ENCODE data around the gene PPP2R2C.

PPP2R2C gene

GRCh38 chr4:6453688-6453990 is 18.8 kb downstream of the PPP2R2C start:
- WGBS: 62% methylated on average over 4 of the region's 8 CpGs
- Histone ChIP-seq H3K14ac (ENCODE audit: low read length in 2 of 2) (no peak overlapping the region), H3K23ac (ENCODE audit: low read length in 2 of 2) (no peak overlapping the region)

GRCh38 chr4:6452897-6453687 is 19.3 kb downstream of the PPP2R2C start:
- Histone ChIP-seq H2BK15ac (ENCODE audit: low read depth, poor library complexity, severe bottlenecking) (no peak overlapping the region), H3K27ac (ENCODE audit: low read length, poor library complexity, severe bottlenecking) (no peak overlapping the region), H3K27me3 (ENCODE audit: control insufficient read depth in 1 of 2, insufficient read depth in 1 of 2, low read length in 2 of 2) (peaks cover 0 to 62% of the 10 kb centered on the region in 2 experiments), H4K8ac (ENCODE audit: low read length) (no peak overlapping the region), H3K23ac (ENCODE audit: low read length in 2 of 2) (no peak overlapping the region), H2AFZ (ENCODE audit: low read depth, low read length) (no peak overlapping the region), H3K4me2 (ENCODE audit: low read length, poor library complexity, severe bottlenecking) (no peak overlapping the region), H3K36me3 (ENCODE audit: control insufficient read depth in 1 of 2, insufficient read depth in 2 of 2, low read depth in 1 of 2, low read length in 2 of 2) (no peaks in the 10 kb centered on the region), H3K79me1 (replicated peaks; ENCODE audit: low read length, poor library complexity, severe bottlenecking) (no peaks in the 10 kb centered on the region), H2BK5ac (ENCODE audit: low read depth, low read length, poor library complexity, severe bottlenecking) (no peak overlapping the region), H3K4ac (ENCODE audit: low read depth in 1 of 2, low read length in 2 of 2) (no peak overlapping the region), H3K9ac (ENCODE audit: low read length) (no peak overlapping the region), H3K18ac (ENCODE audit: low read depth in 1 of 2, low read length in 2 of 2) (no peak overlapping the region), H4K91ac (ENCODE audit: low read length) (no peak overlapping the region), H2BK12ac (ENCODE audit: low read length in 2 of 2) (no peak overlapping the region), H2AK5ac (ENCODE audit: low read length, severe bottlenecking) (no peak overlapping the region), H2BK120ac (ENCODE audit: low read depth, low read length) (no peak overlapping the region), H3K14ac (ENCODE audit: low read length in 2 of 2) (no peak overlapping the region), H3K9me3 (ENCODE audit: control insufficient read depth, low read length) (no peaks in the 10 kb centered on the region), H3K4me1 (ENCODE audit: control insufficient read depth, insufficient read depth, low read depth, low read length) (peaks cover 2% of the 10 kb centered on the region), H3K4me3 (ENCODE audit: insufficient read depth in 1 of 2, low read depth in 1 of 2, low read length in 2 of 2) (no peak overlapping the region)
- WGBS: 80% methylated on average over 20 of the region's 20 CpGs
- no peak for DNase-seq

More at GRCh38 chr4:6453688-6453990, 18.8 kb downstream of the PPP2R2C start:
- H3K4ac ChIP-seq (ENCODE audit: low read depth in 1 of 2, low read length in 2 of 2): no peak overlapping the region
- peaks cover 2% of the 10 kb centered on the region for H3K4me1 ChIP-seq (ENCODE audit: control insufficient read depth, insufficient read depth, low read depth, low read length)
- no peak overlapping the region for H3K4me3 ChIP-seq (ENCODE audit: insufficient read depth in 1 of 2, low read depth in 1 of 2, low read length in 2 of 2)
- no peaks in the 10 kb centered on the region for H3K9me3 ChIP-seq (ENCODE audit: control insufficient read depth, low read length)
- H3K9ac ChIP-seq (ENCODE audit: low read length): no peak overlapping the region
- no peak overlapping the region for H3K18ac ChIP-seq (ENCODE audit: low read depth in 1 of 2, low read length in 2 of 2)
- H3K79me1 ChIP-seq (replicated peaks; ENCODE audit: low read length, poor library complexity, severe bottlenecking): no peaks in the 10 kb centered on the region
- H3K36me3 ChIP-seq (ENCODE audit: control insufficient read depth in 1 of 2, insufficient read depth in 2 of 2, low read depth in 1 of 2, low read length in 2 of 2): no peaks in the 10 kb centered on the region
- no peak overlapping the region for H4K8ac ChIP-seq (ENCODE audit: low read length)
- no peak overlapping the region for H3K27ac ChIP-seq (ENCODE audit: low read length, poor library complexity, severe bottlenecking)
- H2BK15ac ChIP-seq (ENCODE audit: low read depth, poor library complexity, severe bottlenecking): no peak overlapping the region
- H3K4me2 ChIP-seq (ENCODE audit: low read length, poor library complexity, severe bottlenecking): no peak overlapping the region
- H3K27me3 ChIP-seq (ENCODE audit: control insufficient read depth in 1 of 2, insufficient read depth in 1 of 2, low read length in 2 of 2): peaks cover 0 to 61% of the 10 kb centered on the region in 2 experiments
- H2BK5ac ChIP-seq (ENCODE audit: low read depth, low read length, poor library complexity, severe bottlenecking): no peak overlapping the region
- no peak overlapping the region for H2AFZ ChIP-seq (ENCODE audit: low read depth, low read length)
- no peak overlapping the region for H2BK120ac ChIP-seq (ENCODE audit: low read depth, low read length)
- no peak overlapping the region for H4K91ac ChIP-seq (ENCODE audit: low read length)
- no peak overlapping the region for H2BK12ac ChIP-seq (ENCODE audit: low read length in 2 of 2)
- no peak for DNase-seq
- no peak overlapping the region for H2AK5ac ChIP-seq (ENCODE audit: low read length, severe bottlenecking)

GRCh38 chr4:6452116-6452896 is 20.1 kb downstream of the PPP2R2C start:
- H4K91ac ChIP-seq (ENCODE audit: low read length): no peak overlapping the region
- H3K4ac ChIP-seq (ENCODE audit: low read depth in 1 of 2, low read length in 2 of 2): no peak overlapping the region
- no peak overlapping the region for H3K27ac ChIP-seq (ENCODE audit: low read length, poor library complexity, severe bottlenecking)
- no peak overlapping the region for H3K4me2 ChIP-seq (ENCODE audit: low read length, poor library complexity, severe bottlenecking)
- H2BK15ac ChIP-seq (ENCODE audit: low read depth, poor library complexity, severe bottlenecking): no peak overlapping the region
- no peak overlapping the region for H2BK5ac ChIP-seq (ENCODE audit: low read depth, low read length, poor library complexity, severe bottlenecking)
- H2BK120ac ChIP-seq (ENCODE audit: low read depth, low read length): no peak overlapping the region
- WGBS: 81% methylated on average over 11 of the region's 11 CpGs
- H2AK5ac ChIP-seq (ENCODE audit: low read length, severe bottlenecking): no peak overlapping the region
- H3K4me1 ChIP-seq (ENCODE audit: control insufficient read depth, insufficient read depth, low read depth, low read length): peaks cover 2% of the 10 kb centered on the region
- H3K9ac ChIP-seq (ENCODE audit: low read length): no peak overlapping the region
- no peaks in the 10 kb centered on the region for H3K79me1 ChIP-seq (replicated peaks; ENCODE audit: low read length, poor library complexity, severe bottlenecking)
- H4K8ac ChIP-seq (ENCODE audit: low read length): no peak overlapping the region
- no peak overlapping the region for H3K18ac ChIP-seq (ENCODE audit: low read depth in 1 of 2, low read length in 2 of 2)
- no peaks in the 10 kb centered on the region for H3K9me3 ChIP-seq (ENCODE audit: control insufficient read depth, low read length)
- DNase-seq: no peak
- no peak overlapping the region for H3K14ac ChIP-seq (ENCODE audit: low read length in 2 of 2)
- no peak overlapping the region for H2AFZ ChIP-seq (ENCODE audit: low read depth, low read length)
- H2BK12ac ChIP-seq (ENCODE audit: low read length in 2 of 2): no peak overlapping the region
- no peak overlapping the region for H3K4me3 ChIP-seq (ENCODE audit: insufficient read depth in 1 of 2, low read depth in 1 of 2, low read length in 2 of 2)
- peaks cover 0 to 70% of the 10 kb centered on the region in 2 experiments for H3K27me3 ChIP-seq (ENCODE audit: control insufficient read depth in 1 of 2, insufficient read depth in 1 of 2, low read length in 2 of 2)
- no peaks in the 10 kb centered on the region for H3K36me3 ChIP-seq (ENCODE audit: control insufficient read depth in 1 of 2, insufficient read depth in 2 of 2, low read depth in 1 of 2, low read length in 2 of 2)
- H3K23ac ChIP-seq (ENCODE audit: low read length in 2 of 2): no peak overlapping the region

- H4K8ac ChIP-seq (ENCODE audit: low read length): no peak overlapping the region
- H3K4me3 ChIP-seq (ENCODE audit: insufficient read depth in 1 of 2, low read depth in 1 of 2, low read length in 2 of 2): no peak overlapping the region
- no peak overlapping the region for H3K23ac ChIP-seq (ENCODE audit: low read length in 2 of 2)
- H2BK15ac ChIP-seq (ENCODE audit: low read depth, poor library complexity, severe bottlenecking): no peak overlapping the region
- H2BK120ac ChIP-seq (ENCODE audit: low read depth, low read length): no peak overlapping the region
- H3K27ac ChIP-seq (ENCODE audit: low read length, poor library complexity, severe bottlenecking): no peak overlapping the region
- no peak overlapping the region for H3K4me2 ChIP-seq (ENCODE audit: low read length, poor library complexity, severe bottlenecking)
- H3K36me3 ChIP-seq (ENCODE audit: control insufficient read depth in 1 of 2, insufficient read depth in 2 of 2, low read depth in 1 of 2, low read length in 2 of 2): no peaks in the 10 kb centered on the region
- H3K27me3 ChIP-seq (ENCODE audit: control insufficient read depth in 1 of 2, insufficient read depth in 1 of 2, low read length in 2 of 2): peaks cover 0 to 73% of the 10 kb centered on the region in 2 experiments
- H3K18ac ChIP-seq (ENCODE audit: low read depth in 1 of 2, low read length in 2 of 2): no peak overlapping the region
- no peak overlapping the region for H2AFZ ChIP-seq (ENCODE audit: low read depth, low read length)
- H3K4me1 ChIP-seq (ENCODE audit: control insufficient read depth, insufficient read depth, low read depth, low read length): peaks cover 2% of the 10 kb centered on the region
- H3K9me3 ChIP-seq (ENCODE audit: control insufficient read depth, low read length): no peaks in the 10 kb centered on the region
- H3K14ac ChIP-seq (ENCODE audit: low read length in 2 of 2): no peak overlapping the region
- H2AK5ac ChIP-seq (ENCODE audit: low read length, severe bottlenecking): no peak overlapping the region
- H2BK12ac ChIP-seq (ENCODE audit: low read length in 2 of 2): no peak overlapping the region
- 88% methylated on average over 4 of the region's 6 CpGs for WGBS
- H2BK5ac ChIP-seq (ENCODE audit: low read depth, low read length, poor library complexity, severe bottlenecking): no peak overlapping the region
- no peak overlapping the region for H4K91ac ChIP-seq (ENCODE audit: low read length)
- no peak overlapping the region for H3K4ac ChIP-seq (ENCODE audit: low read depth in 1 of 2, low read length in 2 of 2)
- H3K9ac ChIP-seq (ENCODE audit: low read length): no peak overlapping the region
- DNase-seq: no peak
- no peaks in the 10 kb centered on the region for H3K79me1 ChIP-seq (replicated peaks; ENCODE audit: low read length, poor library complexity, severe bottlenecking)
These were observed 21.1 kb downstream of the PPP2R2C start for GRCh38 chr4:6451309-6451708.
